Activated naive CD4-positive, alpha-beta T cell treated with anti-CD3 and anti-CD28 coated beads, Interleukin-2, amount 50 U/mL, for 72 hours (primary cell): ENCODE results near the gene POU2F3. TPM values are rescaled to one million over a fixed set of nuclear protein-coding genes. Genes with fewer than 3 reads are reported as not detected.

Experiments used
- ATAC-seq, 2 donors: fragments of 150-1000 bp; cut with Tn5 transposase; 2 replicates each; pipeline ENCODE4 v1.10.0; 2021; ENCODE audit warnings: mild to moderate bottlenecking in 2 of 2, moderate library complexity in 2 of 2
- DNase-seq, 2 donors: peaks; one replicate each; pipeline ENCODE4 v3.0.0; 2021 to 2022; ENCODE audit warnings: low spot score in 2 of 2
- H3K27ac Mint-ChIP-seq, 2 donors: one replicate each; pipeline ENCODE4 v1.8.0; 2022; ENCODE audit warnings: mild to moderate bottlenecking in 2 of 2, mixed read lengths in 2 of 2
- H3K36me3 Mint-ChIP-seq, 2 donors: one replicate each; pipeline ENCODE4 v1.8.0; 2022; ENCODE audit warnings: mixed read lengths in 2 of 2
- H3K9me3 Mint-ChIP-seq, 2 donors: one replicate each; pipeline ENCODE4 v1.8.0; 2022; ENCODE audit warnings: mixed read lengths in 2 of 2
- total RNA-seq, 2 donors: library from RNA; stranded (reverse); gene quantifications; one replicate each; pipeline ENCODE4 v1.2.3, GENCODE V29; 2022

The POU2F3 gene
- total RNA-seq, 2 donors from 2014 or later: not detected

DNA sequence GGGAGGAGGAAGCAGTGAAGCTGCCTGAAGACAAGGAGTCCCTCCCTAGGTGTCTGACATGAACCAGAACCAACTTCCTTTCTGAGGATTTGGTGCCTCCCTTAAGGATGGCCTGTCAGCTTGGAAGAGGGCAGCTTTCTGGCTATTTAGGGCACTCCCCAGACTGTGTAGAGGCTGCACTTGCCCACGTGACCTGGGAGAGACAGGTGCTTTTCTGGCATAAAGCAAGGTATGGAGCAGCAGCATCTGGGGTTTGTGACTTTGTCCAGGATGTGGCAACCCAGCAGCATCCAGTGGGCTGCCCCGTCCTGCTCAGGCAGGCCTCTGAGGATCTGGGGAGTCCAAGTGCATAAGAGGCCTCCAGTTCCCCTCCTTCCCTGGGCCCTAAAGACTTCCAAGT is 43.2 kb downstream of the POU2F3 start:
- no peaks in the 10 kb centered on the region for H3K9me3 Mint-ChIP-seq
- ATAC-seq: no peak

DNA sequence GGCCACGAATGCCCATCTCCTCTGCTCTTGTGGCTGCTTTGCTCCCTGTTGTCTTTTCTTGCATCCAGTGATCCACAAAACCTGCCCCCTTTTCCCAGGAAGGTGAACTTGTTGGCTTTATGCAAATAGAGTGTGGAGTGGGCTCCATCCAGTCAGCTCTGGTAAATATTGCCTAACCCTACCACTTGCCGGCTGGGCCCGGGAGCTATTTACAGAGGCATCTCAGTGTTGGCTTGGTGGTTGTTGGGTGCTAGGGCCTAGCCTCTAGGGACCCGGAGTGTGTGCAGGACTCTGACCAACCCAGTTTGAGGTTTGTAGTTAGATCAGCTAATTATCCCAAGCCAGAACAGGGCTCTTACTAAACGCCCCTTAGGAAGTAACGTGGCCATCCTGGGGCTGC is 44.3 kb downstream of the POU2F3 start:
- ATAC-seq (no peak), DNase-seq (no peak)
- Mint-ChIP-seq H3K27ac (no peak overlapping the region), H3K9me3 (no peaks in the 10 kb centered on the region), H3K36me3 (no peaks in the 10 kb centered on the region)

More for the DNA sequence above, 43.2 kb downstream of the POU2F3 start:
- Mint-ChIP-seq H3K27ac (no peak overlapping the region), H3K36me3 (no peaks in the 10 kb centered on the region)
- DNase-seq: no peak

DNA sequence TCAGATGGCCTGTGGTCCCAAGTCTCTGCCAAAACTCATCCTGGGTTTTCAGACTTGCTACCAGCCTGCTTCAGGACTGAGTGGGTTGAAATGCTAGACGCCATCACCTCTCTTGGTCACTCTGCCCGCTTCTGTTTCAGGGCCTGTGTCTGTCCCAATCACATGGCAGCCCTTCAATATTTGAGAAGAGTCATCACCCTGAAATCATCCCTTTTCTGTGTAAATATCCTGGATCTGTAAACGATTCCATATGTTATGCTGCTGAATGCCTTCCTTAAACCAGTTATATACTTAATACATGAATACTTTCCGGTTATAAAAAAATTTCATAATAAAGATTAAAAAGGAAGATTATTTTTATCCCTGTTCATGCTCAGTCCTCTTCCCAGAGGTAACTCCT is 45.3 kb downstream of the POU2F3 start:
- DNase-seq: no peak
- no peaks in the 10 kb centered on the region for H3K36me3 Mint-ChIP-seq
- no peak overlapping the region for H3K27ac Mint-ChIP-seq
- no peak for ATAC-seq
- no peaks in the 10 kb centered on the region for H3K9me3 Mint-ChIP-seq

DNA sequence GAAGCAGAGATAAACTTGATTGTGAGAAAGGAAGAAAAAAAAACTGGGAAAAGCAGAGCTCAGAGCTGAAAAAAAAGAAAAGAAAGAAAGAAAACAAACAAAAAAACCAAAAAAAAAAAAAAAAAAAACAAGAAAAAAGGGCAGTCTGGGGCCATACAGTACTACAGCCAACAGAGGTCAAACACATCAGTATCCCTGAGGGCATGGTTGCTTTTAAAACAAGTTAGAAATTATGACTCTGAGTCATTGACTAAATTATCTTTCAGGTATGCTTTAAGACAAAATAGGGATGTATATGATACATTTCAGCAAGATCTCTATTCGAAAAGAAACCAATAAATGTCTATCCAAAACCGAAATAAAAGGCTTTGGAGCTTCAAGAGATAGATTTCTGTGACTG is 48.1 kb downstream of the POU2F3 start:
- H3K27ac Mint-ChIP-seq: no peak overlapping the region
- no peaks in the 10 kb centered on the region for H3K36me3 Mint-ChIP-seq
- DNase-seq (no peak), ATAC-seq (no peak)
- H3K9me3 Mint-ChIP-seq: no peaks in the 10 kb centered on the region

DNA sequence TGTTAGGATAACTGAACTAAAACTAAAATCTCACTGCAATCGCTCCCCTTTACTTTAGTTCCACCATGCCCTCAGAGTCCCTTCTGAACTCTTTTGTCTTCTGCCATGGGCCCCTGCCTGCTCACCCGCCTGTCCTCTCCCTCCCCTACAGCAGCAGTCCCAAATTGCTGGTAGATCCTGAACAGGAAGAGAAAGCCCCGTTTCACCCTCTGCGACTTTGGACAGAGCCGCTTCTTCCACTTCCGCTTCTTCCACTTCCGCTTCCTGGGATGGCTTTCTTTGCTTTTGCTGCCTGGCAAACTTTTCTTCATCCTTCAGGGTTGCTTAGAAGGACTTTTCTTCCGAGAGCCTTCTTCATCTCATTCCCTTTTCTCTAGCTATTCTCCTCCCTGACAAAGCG is 49.5 kb downstream of the POU2F3 start:
- ATAC-seq (no peak), DNase-seq (no peak)
- no peaks in the 10 kb centered on the region for H3K9me3 Mint-ChIP-seq
- no peaks in the 10 kb centered on the region for H3K36me3 Mint-ChIP-seq
- no peak overlapping the region for H3K27ac Mint-ChIP-seq

DNA sequence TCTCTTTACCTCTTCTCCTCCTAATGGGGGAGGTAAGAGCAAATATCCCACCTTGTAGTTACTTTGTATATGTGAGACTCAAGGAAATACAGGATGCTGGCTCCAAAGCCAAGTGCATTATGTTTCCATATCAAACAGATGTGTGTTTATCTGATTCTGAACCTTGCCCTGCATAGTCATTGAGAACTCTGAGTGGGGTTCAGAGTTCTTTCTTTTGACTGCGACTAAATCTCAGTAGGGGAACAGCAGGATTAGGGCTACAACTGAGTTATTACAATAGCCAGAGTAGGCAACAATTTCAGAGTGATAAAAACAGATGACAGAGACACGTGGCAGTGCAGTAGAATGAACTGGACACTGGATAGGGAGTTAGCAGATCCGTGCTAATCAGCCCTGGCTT is 51.0 kb downstream of the POU2F3 start:
- no peak overlapping the region for H3K27ac Mint-ChIP-seq
- DNase-seq: no peak
- H3K36me3 Mint-ChIP-seq: no peaks in the 10 kb centered on the region
- ATAC-seq: no peak
- H3K9me3 Mint-ChIP-seq: no peaks in the 10 kb centered on the region

DNA sequence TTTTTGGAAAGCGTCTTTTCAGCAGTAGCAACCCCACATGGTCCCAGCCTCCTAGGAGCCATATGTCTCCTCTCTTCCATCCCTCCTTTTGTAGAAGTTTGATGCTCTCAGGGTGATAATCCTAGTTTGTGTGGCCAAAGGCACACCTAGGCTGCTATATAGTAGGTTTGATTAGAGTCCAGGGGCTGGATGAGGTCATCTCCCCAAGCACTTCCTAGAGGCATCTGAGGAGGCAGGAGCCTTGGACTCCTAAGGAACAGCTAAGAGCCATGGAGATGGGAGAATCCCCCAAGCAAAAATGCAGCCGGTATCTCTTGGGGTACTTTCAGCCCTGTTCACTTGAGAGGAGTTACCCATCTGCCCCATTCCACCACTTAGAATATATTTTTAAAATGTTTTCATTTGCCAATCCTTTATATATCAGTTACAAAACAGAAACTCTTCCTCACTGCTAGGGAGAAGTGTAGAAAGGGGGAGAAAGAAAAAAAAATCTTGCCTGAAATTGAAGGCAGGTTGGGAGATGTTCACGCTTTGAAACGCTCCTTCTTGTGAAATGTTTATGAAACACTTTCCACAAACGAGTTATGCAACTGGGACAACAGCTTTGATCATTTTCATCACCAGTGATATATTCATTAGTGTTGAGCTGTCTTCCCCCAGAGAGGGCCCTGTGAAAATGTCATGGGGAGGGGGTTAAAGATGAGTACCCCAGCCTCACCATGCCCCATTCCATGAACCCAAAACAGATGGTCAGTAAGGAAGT is 53.3 kb downstream of the POU2F3 start:
- ATAC-seq: no peak
- DNase-seq: no peak
- no peak overlapping the region for H3K27ac Mint-ChIP-seq
- no peaks in the 10 kb centered on the region for H3K36me3 Mint-ChIP-seq
- no peaks in the 10 kb centered on the region for H3K9me3 Mint-ChIP-seq

DNA sequence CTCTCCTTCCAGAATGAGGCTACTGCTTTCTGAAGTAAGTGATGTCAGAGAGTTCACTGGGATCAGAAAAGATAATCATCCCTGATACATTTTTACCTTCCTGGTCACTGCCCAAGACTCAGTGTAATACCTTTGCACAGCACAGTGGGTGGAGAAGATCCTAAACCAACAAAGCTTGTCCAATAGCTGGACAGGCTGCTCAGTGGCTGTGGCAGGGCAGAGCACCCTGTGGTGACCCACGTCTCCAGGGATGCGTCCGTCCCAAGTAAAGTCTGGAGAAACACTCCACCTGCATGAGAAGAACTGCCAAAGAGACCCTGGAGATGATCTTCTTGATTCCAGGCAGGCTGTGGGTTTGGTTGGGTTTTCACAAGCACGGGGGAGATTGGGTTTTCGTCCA is 54.2 kb downstream of the POU2F3 start:
- DNase-seq (no peak), ATAC-seq (no peak)
- no peak overlapping the region for H3K27ac Mint-ChIP-seq
- no peaks in the 10 kb centered on the region for H3K9me3 Mint-ChIP-seq
- no peaks in the 10 kb centered on the region for H3K36me3 Mint-ChIP-seq

DNA sequence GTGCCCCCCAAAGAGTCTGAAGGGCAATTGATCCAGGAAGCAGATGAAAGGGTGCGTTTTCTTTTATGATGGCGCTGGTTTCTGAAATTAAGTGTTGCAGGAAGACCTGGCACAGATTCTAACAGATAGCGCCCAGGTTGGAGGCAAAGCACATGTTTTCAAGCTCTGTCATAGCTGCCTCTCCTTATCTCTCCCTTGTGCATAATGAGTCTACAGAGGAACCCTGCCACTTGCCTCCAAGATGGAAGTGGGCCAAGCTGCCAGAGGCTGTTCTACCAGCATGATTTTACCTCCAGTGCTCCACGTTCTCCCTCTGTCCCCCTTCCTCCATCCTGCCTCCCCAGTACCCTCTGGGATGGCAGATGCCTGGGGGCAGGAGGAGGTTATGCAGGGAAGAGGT is 55.2 kb downstream of the POU2F3 start:
- ATAC-seq (no peak), DNase-seq (no peak)
- Mint-ChIP-seq H3K27ac (no peak overlapping the region), H3K9me3 (no peaks in the 10 kb centered on the region), H3K36me3 (no peaks in the 10 kb centered on the region)

DNA sequence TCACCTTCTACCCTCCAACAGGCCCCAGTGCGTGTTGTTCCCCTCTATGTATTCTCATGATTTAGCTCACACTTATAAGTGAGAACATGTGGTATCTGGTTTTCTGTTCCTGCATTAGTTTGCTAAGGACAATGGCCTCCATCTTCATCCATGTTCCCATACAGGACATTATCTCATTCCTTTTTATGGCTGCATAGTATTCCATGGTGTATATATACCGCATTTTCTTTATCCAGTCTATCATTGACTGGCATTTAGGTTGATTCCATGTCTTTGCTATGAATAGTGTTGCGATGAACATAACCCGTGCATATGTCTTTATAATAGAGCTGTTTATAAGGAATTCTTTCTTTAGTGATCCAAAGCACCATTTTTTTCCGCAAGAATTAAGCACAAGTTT is 56.6 kb downstream of the POU2F3 start:
- DNase-seq (no peak), ATAC-seq (no peak)
- H3K36me3 Mint-ChIP-seq: no peaks in the 10 kb centered on the region
- H3K27ac Mint-ChIP-seq: no peak overlapping the region
- no peaks in the 10 kb centered on the region for H3K9me3 Mint-ChIP-seq

DNA sequence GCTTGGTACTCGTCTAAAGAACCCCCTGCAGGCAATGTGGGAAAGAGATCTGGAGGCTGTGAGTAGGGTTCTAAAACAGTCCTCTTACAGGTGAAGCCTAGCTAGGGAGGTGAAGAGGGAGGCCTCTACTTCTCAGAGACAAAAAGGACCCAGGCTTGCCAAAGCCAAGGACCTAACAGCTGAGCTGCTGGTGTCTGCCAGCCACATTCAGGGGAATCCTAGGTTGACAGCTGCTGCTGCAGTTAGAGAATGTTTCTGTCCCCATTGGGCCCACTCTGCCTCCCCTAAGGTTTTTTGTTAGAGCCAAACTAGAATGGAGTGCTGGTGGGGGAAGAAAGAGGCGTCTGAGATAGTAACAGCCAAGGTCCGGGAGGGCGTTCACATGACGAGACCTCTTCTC is 58.5 kb downstream of the POU2F3 start:
- no peak overlapping the region for H3K27ac Mint-ChIP-seq
- H3K9me3 Mint-ChIP-seq: no peaks in the 10 kb centered on the region
- no peak for ATAC-seq
- DNase-seq: no peak
- no peaks in the 10 kb centered on the region for H3K36me3 Mint-ChIP-seq

DNA sequence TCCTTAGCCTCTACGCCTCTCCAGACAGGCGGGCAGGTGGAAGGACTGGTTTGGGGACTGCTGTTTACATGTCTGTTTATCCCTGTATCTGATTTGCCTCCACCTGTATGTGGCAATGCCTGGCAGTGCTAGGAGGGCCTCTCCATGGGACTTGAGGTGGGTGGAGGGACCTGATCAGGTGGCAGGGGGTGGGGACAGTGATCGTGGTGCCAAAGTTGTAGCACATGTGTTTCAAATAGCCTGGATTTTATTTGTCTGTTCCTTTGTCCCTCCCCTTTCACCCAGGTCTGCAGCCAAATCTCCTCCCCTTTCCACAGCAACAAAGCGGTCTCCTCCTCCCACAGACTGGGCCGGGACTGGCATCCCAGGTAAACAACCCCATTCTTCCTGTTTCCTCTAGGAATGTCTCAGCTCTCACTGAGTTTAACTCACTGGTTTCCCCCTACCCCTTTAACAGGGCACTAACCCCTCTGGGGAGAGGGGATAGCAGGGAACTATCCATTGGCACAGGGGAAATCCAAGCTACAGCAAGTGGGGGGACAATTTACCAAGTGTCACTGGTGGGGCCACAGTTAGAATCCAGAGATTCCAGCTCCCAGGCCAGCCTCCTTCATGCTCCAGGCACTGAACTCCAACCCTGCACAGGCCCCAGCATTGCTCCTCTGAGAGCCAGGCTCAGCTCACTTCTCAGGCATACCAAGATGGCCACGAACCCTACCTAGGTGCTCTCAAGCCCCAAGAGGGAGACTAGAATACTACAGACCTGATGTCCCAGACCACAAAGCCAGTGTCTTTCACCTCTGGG is 62.3 kb downstream of the POU2F3 start:
- Mint-ChIP-seq H3K36me3 (no peaks in the 10 kb centered on the region), H3K9me3 (no peaks in the 10 kb centered on the region), H3K27ac (no peak overlapping the region)
- DNase-seq (no peak), ATAC-seq (peak in 1 of 2 donors; percentile 14)

DNA sequence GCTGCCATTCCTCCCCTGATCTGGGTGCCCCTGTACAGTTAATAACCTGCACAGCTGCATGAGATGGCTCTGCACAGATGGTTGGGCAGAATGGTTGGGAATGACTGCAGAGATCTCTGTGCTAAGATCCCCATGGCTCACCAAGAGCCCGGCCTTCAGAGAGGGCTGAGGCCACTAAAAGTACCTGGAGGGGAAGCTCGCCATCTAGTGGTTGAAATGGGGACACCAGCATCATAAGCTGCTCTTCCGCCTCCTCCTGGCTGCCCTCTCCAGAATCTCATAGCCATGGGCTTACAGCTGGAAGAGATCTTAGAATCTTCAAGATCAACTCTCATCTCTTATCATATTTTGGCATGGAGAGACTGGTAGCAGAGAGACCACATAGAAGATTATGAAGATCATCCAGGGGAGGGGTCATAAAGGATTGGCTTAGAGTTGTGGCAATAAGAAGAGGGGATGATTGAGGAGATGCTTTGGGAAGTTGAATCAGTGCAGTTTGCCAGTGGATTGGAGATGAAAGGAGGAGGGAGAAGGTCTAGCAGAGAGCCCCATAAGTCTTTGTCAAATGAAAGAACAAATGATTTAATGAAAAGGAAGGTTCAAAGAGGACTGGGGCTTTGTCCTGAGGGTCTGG is 63.2 kb downstream of the POU2F3 start:
- peak in 1 of 2 donors; percentile 73 for DNase-seq
- no peak overlapping the region for H3K27ac Mint-ChIP-seq

DNA sequence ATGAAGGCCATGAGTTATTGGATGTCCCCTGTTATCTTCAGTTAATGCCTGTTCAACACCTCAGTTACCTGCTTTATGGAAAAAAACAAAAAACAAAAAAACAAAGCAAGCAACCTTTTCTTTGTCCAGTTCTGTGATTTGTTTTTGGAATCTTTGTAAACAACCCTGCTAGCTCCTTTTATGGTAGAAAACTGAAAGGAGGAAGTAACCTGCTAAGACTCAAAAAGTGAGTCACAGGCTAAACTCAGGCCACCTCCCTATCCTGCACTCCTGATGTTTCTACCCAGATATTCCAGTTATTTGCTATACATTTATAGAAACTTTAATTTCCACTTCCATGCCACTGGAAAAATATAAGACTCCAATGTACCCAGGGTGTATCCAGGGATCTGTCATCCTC is 64.6 kb downstream of the POU2F3 start:
- ATAC-seq (no peak), DNase-seq (no peak)
- Mint-ChIP-seq H3K36me3 (no peaks in the 10 kb centered on the region), H3K27ac (no peak overlapping the region), H3K9me3 (no peaks in the 10 kb centered on the region)

More for the DNA sequence above, 63.2 kb downstream of the POU2F3 start:
- ATAC-seq: peak; percentile 86 to 90
- Mint-ChIP-seq H3K36me3 (no peaks in the 10 kb centered on the region), H3K9me3 (no peaks in the 10 kb centered on the region)

DNA sequence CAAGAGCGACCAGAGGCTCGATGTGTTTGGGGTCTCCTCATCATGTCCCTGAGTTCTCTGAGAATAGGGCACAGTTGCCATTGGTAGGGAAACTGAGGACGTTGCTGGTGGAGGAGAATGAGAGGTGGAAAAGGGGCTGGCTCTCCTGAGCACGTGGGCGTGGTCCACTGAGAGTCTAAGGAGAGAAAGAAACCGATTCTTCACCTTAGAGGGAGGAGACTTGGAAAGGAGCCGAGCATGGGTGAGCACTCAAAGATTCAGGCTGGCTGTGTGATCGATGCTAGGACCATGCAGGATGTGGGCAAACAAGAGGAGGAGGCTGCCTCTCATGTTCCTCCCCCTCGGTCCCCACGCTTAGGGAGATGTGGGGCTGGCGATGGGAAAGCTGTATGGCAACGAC is 65.3 kb downstream of the POU2F3 start:
- ATAC-seq (no peak), DNase-seq (no peak)
- Mint-ChIP-seq H3K27ac (no peak overlapping the region), H3K9me3 (no peaks in the 10 kb centered on the region), H3K36me3 (no peaks in the 10 kb centered on the region)

DNA sequence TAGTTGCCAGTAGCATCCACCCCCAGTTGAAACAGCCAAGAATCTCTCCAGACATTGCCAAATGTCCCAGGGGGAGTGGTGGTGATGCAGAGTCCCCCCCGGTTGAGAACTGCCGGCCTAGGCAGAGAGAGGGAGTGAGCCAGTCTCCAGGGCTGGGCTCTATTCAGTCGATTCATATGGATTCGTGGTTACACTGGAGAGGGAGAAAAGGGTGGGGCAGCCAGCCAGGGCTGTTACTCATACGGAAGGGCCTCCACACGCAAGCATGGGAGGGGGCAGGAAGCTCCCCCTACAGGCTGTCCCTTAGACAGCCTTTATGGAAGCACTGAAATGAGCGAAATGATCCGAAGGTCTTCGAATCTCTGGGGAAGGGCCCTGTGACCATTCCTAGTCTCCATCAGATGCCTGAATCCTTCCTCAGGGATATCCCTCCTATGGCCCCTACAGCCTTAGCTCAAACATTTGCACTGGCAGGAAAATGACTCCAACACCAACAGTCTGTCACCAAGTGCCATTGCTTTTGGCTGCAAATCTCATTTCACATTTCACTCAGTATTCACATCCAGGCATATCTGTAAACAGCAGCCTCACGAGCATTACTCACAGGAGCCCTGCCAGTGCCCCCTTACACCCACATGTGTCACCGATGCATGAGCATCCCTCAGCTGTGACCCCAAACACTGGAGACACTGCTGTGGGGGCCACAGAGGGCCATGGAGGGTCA is 66.7 kb downstream of the POU2F3 start:
- Mint-ChIP-seq H3K27ac (no peak overlapping the region), H3K9me3 (no peaks in the 10 kb centered on the region), H3K36me3 (no peaks in the 10 kb centered on the region)
- ATAC-seq (no peak), DNase-seq (no peak)

DNA sequence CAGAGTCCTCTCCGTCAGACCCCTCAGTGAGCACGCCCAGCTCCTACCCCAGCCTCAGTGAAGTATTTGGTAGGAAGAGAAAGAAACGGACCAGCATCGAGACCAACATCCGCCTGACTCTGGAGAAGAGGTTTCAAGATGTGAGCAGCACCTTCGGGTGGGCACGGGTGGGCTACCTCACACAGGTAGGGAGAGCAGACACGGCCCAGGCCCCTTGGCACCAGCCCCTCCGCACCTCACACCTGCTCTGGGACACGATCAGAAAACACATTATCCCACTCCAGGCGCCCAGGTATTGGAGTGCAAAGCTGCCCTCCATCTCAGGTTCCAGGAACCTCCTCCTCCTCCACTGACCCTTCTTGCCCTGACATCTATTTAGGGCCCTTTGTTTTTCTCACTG is 67.5 kb downstream of the POU2F3 start:
- no peak for DNase-seq
- no peak overlapping the region for H3K27ac Mint-ChIP-seq
- no peaks in the 10 kb centered on the region for H3K9me3 Mint-ChIP-seq
- no peak for ATAC-seq
- H3K36me3 Mint-ChIP-seq: no peaks in the 10 kb centered on the region
